Mucosa of descending colon (tissue), 3 donors: ENCODE results near the gene DUSP6. TPM values are rescaled to one million over a fixed set of nuclear protein-coding genes. Genes with fewer than 3 reads are reported as not detected.

Experiments used
- ATAC-seq: fragments of 200-7000 bp; cut with Tn5 transposase; one replicate; pipeline ENCODE4 v1.9.1; 2020; ENCODE audit warnings: mild to moderate bottlenecking, moderate library complexity
- DNase-seq, 3 donors: peaks; one replicate each; pipeline ENCODE4 v3.0.0-alpha.2; 2020
- H3K36me3 ChIP-seq: fragments of 200-600 bp; one replicate; pipeline ENCODE4 v1.8.0; 2021; ENCODE audit warnings: low read depth, mild to moderate bottlenecking
- H3K4me1 ChIP-seq: fragments of 200-600 bp; one replicate; pipeline ENCODE4 v1.8.0; 2021; ENCODE audit warnings: low read depth, mild to moderate bottlenecking
- H3K4me3 ChIP-seq: fragments of 200-600 bp; one replicate; pipeline ENCODE4 v1.8.0; 2021; ENCODE audit warnings: mild to moderate bottlenecking
- H3K9me3 ChIP-seq: fragments of 200-600 bp; one replicate; pipeline ENCODE4 v1.8.0; 2021; ENCODE audit warnings: mild to moderate bottlenecking
- CTCF ChIP-seq: fragments of 200-600 bp; IDR thresholded peaks from one replicate; pipeline ENCODE4 v1.8.0; 2022; ENCODE audit warnings: antibody characterized with exemption, mild to moderate bottlenecking
- intact Hi-C, 2 donors: fragments of 100-400 bp; cut with DNase I in 1 of 2; cut with micrococcal nuclease in 1 of 2; formaldehyde crosslinking; loops; one replicate each; pipeline versions ENCODE4 v1.11.0 to v1.11.1; 2022; cut with DNase I, micrococcal nuclease
- total RNA-seq, 3 donors: library from RNA; stranded (reverse); fragmentation: NEBNext Ultra II Directional in 2 of 3; extraction: Animal tissue kit (Norgen Biotek cat#: 25700) in 2 of 3; gene quantifications; one replicate each; pipeline versions ENCODE4 v1.2.1 to v1.2.4, GENCODE V29; 2021 to 2023
- donor health status: DM: no; HTN: no; CAD: no; lungs with moderate emphysema.
- donor health status: DM: no; HTN: no; CAD: no.
- donor health status: DM: no; HTN: yes; CAD: no.

The DUSP6 gene
- total RNA-seq, 3 donors from 2014 or later = 56.6 to 82.1 (median 65.0) TPM

GRCh38 chr12:89345376-89345775 lies 6.9 kb downstream of the DUSP6 start:
- Histone ChIP-seq H3K9me3 (no peaks in the 10 kb centered on the region), H3K4me1 (peaks cover 17% of the 10 kb centered on the region), H3K36me3 (no peaks in the 10 kb centered on the region), H3K4me3 (no peak overlapping the region)
- intact Hi-C loops = loop anchor here in 1 of 2 donors (10.0 kb wide), 1 partner anchor 291 kb away; no protein-coding TSS in a partner anchor
- no peak for TF ChIP-seq CTCF
- ATAC-seq (no peak), DNase-seq (no peak)

- Histone ChIP-seq H3K4me1 (peaks cover 17% of the 10 kb centered on the region), H3K9me3 (no peaks in the 10 kb centered on the region), H3K36me3 (no peaks in the 10 kb centered on the region), H3K4me3 (no peak overlapping the region)
- intact Hi-C loops = loop anchor here in 1 of 2 donors (10.0 kb wide), 1 partner anchor 290 kb away; no protein-coding TSS in a partner anchor
- DNase-seq (no peak), ATAC-seq (no peak)
- no peak for TF ChIP-seq CTCF
These were observed 7.5 kb downstream of the DUSP6 start for GRCh38 chr12:89344862-89345202.

- no peak for ATAC-seq
- intact Hi-C loops = loop anchor here in 1 of 2 donors (10.0 kb wide), 1 partner anchor 289 kb away; no protein-coding TSS in a partner anchor
- peaks cover 17% of the 10 kb centered on the region for H3K4me1 ChIP-seq
These were observed 8.0 kb downstream of the DUSP6 start for GRCh38 chr12:89344043-89344861.

GRCh38 chr12:89343127-89343526 lies 9.2 kb downstream of the DUSP6 start:
- Histone ChIP-seq H3K36me3 (no peaks in the 10 kb centered on the region), H3K4me3 (no peak overlapping the region), H3K9me3 (no peaks in the 10 kb centered on the region), H3K4me1 (peaks cover 10% of the 10 kb centered on the region)
- TF ChIP-seq CTCF = no peak
- intact Hi-C loops = loop anchor here in 1 of 2 donors (10.0 kb wide), 1 partner anchor 288 kb away; no protein-coding TSS in a partner anchor
- ATAC-seq (no peak), DNase-seq (no peak)

More at GRCh38 chr12:89344043-89344861, 8.0 kb downstream of the DUSP6 start:
- no peak for TF ChIP-seq CTCF
- DNase-seq = no peak
- H3K36me3 ChIP-seq = no peaks in the 10 kb centered on the region
- H3K9me3 ChIP-seq = no peaks in the 10 kb centered on the region
- no peak overlapping the region for H3K4me3 ChIP-seq

- intact Hi-C loops = loop anchor here in 1 of 2 donors (10.0 kb wide), 1 partner anchor 286 kb away; no protein-coding TSS in a partner anchor
- no peak for TF ChIP-seq CTCF
- no peak for ATAC-seq
These were observed 11.4 kb downstream of the DUSP6 start for GRCh38 chr12:89340861-89341260.

More at GRCh38 chr12:89340861-89341260, 11.4 kb downstream of the DUSP6 start:
- Histone ChIP-seq H3K36me3 (no peaks in the 10 kb centered on the region), H3K4me1 (no peaks in the 10 kb centered on the region), H3K9me3 (no peaks in the 10 kb centered on the region), H3K4me3 (no peak overlapping the region)
- no peak for DNase-seq
